ENCODE data around the gene HRH2. TPM values are rescaled to one million over a fixed set of nuclear protein-coding genes. Genes with fewer than 3 reads are reported as not detected.

HRH2 gene
- total RNA-seq, 4 donors from 2014 or later: 0.15 to 4.5 (median 1.4) TPM

DNA sequence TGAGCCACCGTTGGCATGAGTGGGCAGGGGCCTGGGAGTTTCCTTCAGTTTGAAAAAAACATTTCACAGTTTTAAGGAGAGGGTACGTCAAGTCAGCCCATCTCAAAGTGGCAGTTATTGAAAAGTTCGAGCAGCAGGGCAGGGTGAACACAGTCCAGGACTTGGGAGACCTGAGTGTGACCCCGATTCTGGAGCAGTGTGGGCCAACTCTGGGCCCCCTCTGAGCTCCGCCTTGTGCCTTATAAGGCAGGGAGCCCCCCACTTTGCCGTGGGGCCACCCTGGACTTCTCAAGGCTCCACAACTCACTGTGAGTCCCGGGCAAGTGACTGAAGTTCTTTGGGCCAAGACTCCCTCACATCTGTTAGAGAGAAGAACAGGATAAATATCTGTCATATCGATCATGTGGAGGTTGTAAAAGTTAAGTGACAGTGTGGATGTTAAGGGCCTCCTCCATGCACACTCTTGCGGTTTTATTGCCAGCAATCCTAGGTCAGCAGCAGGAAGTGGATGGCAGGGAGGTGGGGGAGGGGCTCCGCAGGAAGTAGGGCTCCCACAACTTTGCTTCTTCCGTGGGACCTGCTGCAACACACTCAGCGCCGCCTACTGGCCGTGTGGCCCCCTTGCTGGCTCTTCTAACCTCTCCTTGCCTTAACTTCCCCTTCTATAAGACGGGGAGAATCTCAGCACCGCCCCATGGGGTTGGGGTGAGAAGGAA is 38.4 kb downstream of the HRH2 start:
- DNase-seq: no peak
- H3K27me3 ChIP-seq: peaks cover 0 to 24% (median 0%) of the 10 kb centered on the region in 4 donors
- WGBS, 2 donors: 53 to 60% methylated on average over 13 to 15 of the region's 16 CpGs
- H3K27ac ChIP-seq: peak overlapping the region in 2 of 4 donors; percentile 29 to 57
- no peaks in the 10 kb centered on the region for H3K9me3 ChIP-seq
- H3K4me3 ChIP-seq: no peak overlapping the region
- H3K36me3 ChIP-seq: no peaks in the 10 kb centered on the region
- peaks cover 0 to 4% (median 0%) of the 10 kb centered on the region in 3 donors for H3K4me1 ChIP-seq
- TF ChIP-seq CTCF (IDR thresholded peaks at IDR 0.05) (peak in 4 of 6 experiments; percentile 34 to 62 (median 40)), POLR2A (IDR thresholded peaks at IDR 0.05) (no peak)
- intact Hi-C loops (cut with DNase I): no loop called here

DNA sequence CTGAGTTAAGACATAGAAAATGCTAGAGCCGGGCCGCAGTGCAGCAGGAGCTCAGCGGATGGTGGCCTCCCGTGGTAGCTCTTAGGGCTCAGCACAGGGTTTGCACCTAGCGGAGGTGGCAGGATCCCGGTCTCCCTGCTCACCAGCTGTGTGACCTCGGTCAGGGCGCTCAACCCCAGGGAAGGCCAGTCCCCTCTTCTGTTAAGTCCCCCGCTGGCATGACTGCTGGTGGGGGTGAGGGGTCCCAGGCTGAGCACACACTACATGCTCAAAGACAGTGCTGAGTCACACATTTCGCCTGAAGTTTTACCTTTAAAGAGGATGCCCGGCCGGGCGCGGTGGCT is 39.0 kb downstream of the HRH2 start:
- no peaks in the 10 kb centered on the region for H3K36me3 ChIP-seq
- TF ChIP-seq POLR2A (IDR thresholded peaks at IDR 0.05): no peak
- TF ChIP-seq CTCF (IDR thresholded peaks at IDR 0.05): no peak
- intact Hi-C loops (cut with DNase I): no loop called here
- H3K27me3 ChIP-seq: peaks cover 0 to 23% (median 0%) of the 10 kb centered on the region in 4 donors
- no peak overlapping the region for H3K27ac ChIP-seq
- no peak for DNase-seq
- 69% methylated on average over 6 of the region's 14 CpGs; no CpG with 5 or more reads in 1 of the 2 donors for WGBS, 2 donors
- no peak overlapping the region for H3K4me3 ChIP-seq
- no peaks in the 10 kb centered on the region for H3K9me3 ChIP-seq
- H3K4me1 ChIP-seq: peaks cover 0 to 4% (median 0%) of the 10 kb centered on the region in 3 donors

DNA sequence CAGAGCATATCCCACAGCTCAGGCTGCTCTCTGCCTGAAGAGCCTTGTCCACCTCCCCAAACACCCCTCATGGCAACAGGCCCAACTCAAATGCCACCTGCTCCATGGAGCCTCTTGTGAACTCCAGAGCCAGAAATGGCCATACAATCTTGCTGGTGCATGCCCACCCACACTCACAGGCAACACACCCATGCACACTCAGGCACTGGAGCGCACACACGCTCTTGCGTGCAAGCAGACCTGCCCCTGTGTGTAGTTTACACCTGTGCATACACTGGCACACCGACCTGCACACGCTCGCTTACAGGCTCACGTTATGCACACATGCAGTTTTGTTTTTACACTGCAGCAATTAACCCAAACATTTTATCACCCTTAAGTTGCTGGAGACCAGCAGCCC is 40.0 kb downstream of the HRH2 start:
- no peak overlapping the region for H3K4me3 ChIP-seq
- peaks cover 0 to 21% (median 0%) of the 10 kb centered on the region in 4 donors for H3K27me3 ChIP-seq
- TF ChIP-seq CTCF (IDR thresholded peaks at IDR 0.05): no peak
- no peak for TF ChIP-seq POLR2A (IDR thresholded peaks at IDR 0.05)
- no peak for DNase-seq
- intact Hi-C loops (cut with DNase I): no loop called here
- no peaks in the 10 kb centered on the region for H3K36me3 ChIP-seq
- H3K4me1 ChIP-seq: peaks cover 0 to 4% (median 0%) of the 10 kb centered on the region in 3 donors
- 84 to 86% methylated on average over 7 of the region's 7 CpGs for WGBS, 2 donors
- H3K27ac ChIP-seq: no peak overlapping the region
- H3K9me3 ChIP-seq: no peaks in the 10 kb centered on the region

- intact Hi-C loops (cut with DNase I): no loop called here
- TF ChIP-seq CTCF (IDR thresholded peaks at IDR 0.05) (no peak), POLR2A (IDR thresholded peaks at IDR 0.05) (no peak)
- WGBS, 2 donors: 80% methylated on average over 11 of the region's 18 CpGs
- Histone ChIP-seq H3K4me1 (peaks cover 0 to 4% (median 0%) of the 10 kb centered on the region in 3 donors), H3K9me3 (no peaks in the 10 kb centered on the region), H3K27me3 (peaks cover 0 to 14% (median 0%) of the 10 kb centered on the region in 4 donors), H3K27ac (no peak overlapping the region), H3K4me3 (no peak overlapping the region), H3K36me3 (no peaks in the 10 kb centered on the region)
- DNase-seq: no peak
Measured at GRCh38 chr5:175698401-175699115, 40.7 kb downstream of the HRH2 start.

DNA sequence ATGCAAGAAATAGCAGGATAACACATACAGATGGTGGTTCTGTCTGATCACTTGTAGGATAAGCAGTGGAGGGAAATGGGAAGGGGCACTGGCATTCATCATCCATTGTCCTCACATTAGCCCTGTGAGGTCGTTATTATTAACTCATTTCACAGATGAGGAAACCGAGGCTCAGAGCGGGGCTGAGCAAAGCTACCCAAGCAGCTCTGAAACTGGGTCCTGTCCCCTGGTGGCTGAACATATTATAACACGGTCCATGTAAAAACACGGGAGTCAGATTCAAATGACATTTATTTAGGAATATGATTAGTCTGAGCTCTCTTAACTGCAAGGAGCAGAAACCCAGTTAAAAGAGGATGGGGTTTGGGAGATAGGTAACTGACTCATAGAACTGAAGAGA is 43.1 kb downstream of the HRH2 start:
- H3K4me3 ChIP-seq: no peak overlapping the region
- TF ChIP-seq CTCF (IDR thresholded peaks at IDR 0.05) (peak in 4 of 6 experiments; percentile 12 to 56 (median 31)), POLR2A (IDR thresholded peaks at IDR 0.05) (no peak)

More for the DNA sequence above, 43.1 kb downstream of the HRH2 start:
- Histone ChIP-seq H3K36me3 (no peaks in the 10 kb centered on the region), H3K9me3 (no peaks in the 10 kb centered on the region), H3K27me3 (peaks cover 0 to 8% (median 0%) of the 10 kb centered on the region in 4 donors), H3K4me1 (peaks cover 0 to 2% (median 0%) of the 10 kb centered on the region in 3 donors), H3K27ac (no peak overlapping the region)
- WGBS, 2 donors: 75 to 79% methylated on average over 5 of the region's 5 CpGs
- DNase-seq: no peak
- intact Hi-C loops (cut with DNase I): no loop called here

Measured in esophagus squamous epithelium (tissue), 5 donors.